A549 (cell line): ENCODE measurements around the gene RBMS3. TPM values are rescaled to one million over a fixed set of nuclear protein-coding genes. Genes with fewer than 3 reads are reported as not detected.

Experiments used
- ATAC-seq, 2 experiments: fragments of 200-7000 bp in 1 of 2; fragments of >200 bp in 1 of 2; cut with Nextera tagmentation in 1 of 2; cut with Tn5 transposase in 1 of 2; 3 replicates each; pipeline versions ENCODE4 v1.8.0 to v1.9.1; 2018 to 2020; ENCODE audit warnings: mild to moderate bottlenecking in 1 of 2, moderate library complexity in 1 of 2
- CTCF ChIA-PET: fragments of 300-600 bp; sonication (Branson Sonifier 250); formaldehyde crosslinking; extraction: SDS; loops from one replicate; lab custom pipeline; 2021; ENCODE audit warnings: antibody characterized with exemption, inconsistent platforms; lab: Yijun Ruan, JAX
- POLR2A ChIA-PET: fragments of 350-600 bp; formaldehyde crosslinking; extraction: SDS; loops from one replicate; lab custom pipeline; 2021; ENCODE audit warnings: antibody characterized with exemption, inconsistent platforms; lab: Yijun Ruan, JAX
- DNase-seq, 2 experiments: peaks; one replicate each; pipeline versions ENCODE4 v3.0.0 to v3.0.0-alpha.2; 2011 to 2016; ENCODE audit warnings: low read depth in 1 of 2, low spot score in 1 of 2
- FAIRE-seq: peaks from 2 replicates; lab custom pipeline; 2011; peaks lifted over from hg19 to GRCh38; lab: Jason Lieb, UNC
- H3K27ac ChIP-seq, 2 experiments: fragments of >200 bp; sonication (Bioruptor Twin); formaldehyde crosslinking; 3 replicates each; pipeline ENCODE4 v1.5.1; 2016 to 2017
- H3K4me1 ChIP-seq: fragments of >200 bp; sonication (Bioruptor Twin); formaldehyde crosslinking; 3 replicates; pipeline ENCODE4 v1.6.1; 2016
- H3K4me2 ChIP-seq: fragments of >200 bp; sonication (Bioruptor Twin); formaldehyde crosslinking; 3 replicates; pipeline ENCODE4 v1.6.1; 2016
- H3K4me3 ChIP-seq: fragments of >200 bp; sonication (Bioruptor Twin); formaldehyde crosslinking; 3 replicates; pipeline ENCODE4 v1.5.1; 2016
- H3K9me3 ChIP-seq: fragments of >200 bp; sonication (Bioruptor Twin); formaldehyde crosslinking; 3 replicates; pipeline ENCODE4 v1.6.1; 2016
- CHD2 ChIP-seq: fragments of 150-350 bp; IDR thresholded peaks from 2 replicates; pipeline ENCODE4 v1.6.1; 2014; ENCODE audit warnings: low read length; ENCODE audit not compliant: partially characterized antibody
- ESRRA ChIP-seq: fragments of 150-350 bp; IDR thresholded peaks from 2 replicates; pipeline ENCODE4 v1.6.1; 2014; ENCODE audit warnings: mild to moderate bottlenecking, low read length, borderline replicate concordance
- FOSL2 ChIP-seq, 2 experiments: fragments of 450-650 bp in 1 of 2; fragments of >200 bp in 1 of 2; sonication (Bioruptor Twin) in 1 of 2; formaldehyde crosslinking; IDR thresholded peaks; 2 replicates each; pipeline versions ENCODE4 v1.5.0 to v1.6.1; 2016 to 2020; ENCODE audit warnings: mild to moderate bottlenecking in 1 of 2, moderate library complexity in 1 of 2
- GATA3 ChIP-seq: IDR thresholded peaks from 2 replicates; pipeline ENCODE4 v1.6.1; 2012; ENCODE audit warnings: borderline replicate concordance
- HEYL ChIP-seq: fragments of 250-450 bp; sonication (Bioruptor Pico); IDR thresholded peaks from 2 replicates; pipeline ENCODE4 v1.8.0; 2021; ENCODE audit warnings: mild to moderate bottlenecking, moderate library complexity
- HOXA7 ChIP-seq: fragments of 250-450 bp; sonication (Bioruptor Pico); IDR thresholded peaks from 2 replicates; pipeline ENCODE4 v1.5.0; 2020; ENCODE audit warnings: mild to moderate bottlenecking, moderate library complexity
- JUNB ChIP-seq: fragments of >200 bp; sonication (Bioruptor Twin); formaldehyde crosslinking; IDR thresholded peaks from 2 replicates; pipeline ENCODE4 v1.6.1; 2016
- NFE2L2 ChIP-seq: fragments of 150-350 bp; conservative IDR thresholded peaks from 2 replicates; pipeline ENCODE4 v1.6.1; 2014; ENCODE audit warnings: low read length
- NPAS2 ChIP-seq: fragments of 250-450 bp; sonication (Bioruptor Pico); IDR thresholded peaks from 2 replicates; pipeline ENCODE4 v1.8.0; 2022; ENCODE audit warnings: mild to moderate bottlenecking, moderate library complexity, borderline replicate concordance
- POLR2A ChIP-seq: IDR thresholded peaks from 2 replicates; pipeline ENCODE4 v1.6.1; 2012; ENCODE audit warnings: mild to moderate bottlenecking, low read length
- RAD21 ChIP-seq, 2 experiments: fragments of >200 bp in 1 of 2; sonication (Bioruptor Twin) in 1 of 2; formaldehyde crosslinking in 1 of 2; IDR thresholded peaks in 1 of 2; conservative IDR thresholded peaks in 1 of 2; 2 replicates in 1 of 2; 3 replicates in 1 of 2; pipeline ENCODE4 v1.6.1; 2012 to 2018; ENCODE audit warnings: inconsistent platforms in 1 of 2
- SREBF2 ChIP-seq: fragments of 450-650 bp; IDR thresholded peaks from 2 replicates; pipeline ENCODE4 v1.6.1; 2014; ENCODE audit warnings: mild to moderate bottlenecking, moderate library complexity
- TP53 ChIP-seq: fragments of 250-450 bp; sonication (Bioruptor Pico); IDR thresholded peaks from 2 replicates; pipeline ENCODE4 v1.5.0; 2021; ENCODE audit warnings: mild to moderate bottlenecking, moderate library complexity
- ZFP36 ChIP-seq: fragments of 450-650 bp; IDR thresholded peaks from 2 replicates; pipeline ENCODE4 v1.6.1; 2014; ENCODE audit warnings: borderline replicate concordance; ENCODE audit not compliant: partially characterized antibody
- WGBS: methylation state at CpG from one replicate; pipeline ENCODE4 v1.1.6; 2017; ENCODE audit errors: missing lambda C conversion rate; 5-methylcytosine and 5-hydroxymethylcytosine counted together
- polyA plus RNA-seq, 4 experiments: library from polyadenylated mRNA; depleted of rRNA in 3 of 4; stranded (reverse); fragments of >200 nt; fragmentation: RNase III in 1 of 4; extraction: RNeasy Plus Mini Kit Qiagen cat#74134 plus additional on column Dnase treatment in 1 of 4; gene quantifications; 2 replicates in 3 of 4; 3 replicates in 1 of 4; pipeline ENCODE4 v1.2.3, GENCODE V29; 2011 to 2017
- TF ChIP-seq, protein P1 (sequence below): IDR thresholded peaks from 2 replicates; pipeline ENCODE4 v1.6.1; 2012
- TF ChIP-seq, protein P2 (sequence below): fragments of >200 bp; sonication (Bioruptor Twin); formaldehyde crosslinking; IDR thresholded peaks from 2 replicates; pipeline ENCODE4 v1.6.1; 2016
- TF ChIP-seq, protein P3 (sequence below): fragments of 450-650 bp; IDR thresholded peaks from 2 replicates; pipeline ENCODE4 v1.6.1; 2014; ENCODE audit warnings: antibody characterized with exemption
- TF ChIP-seq, protein P4 (sequence below): fragments of 200-600 bp; sonication (generic); IDR thresholded peaks from 2 replicates; pipeline ENCODE4 v1.6.1; 2016; ENCODE audit warnings: antibody characterized with exemption, mild to moderate bottlenecking, moderate library complexity
- TF ChIP-seq, protein P5 (sequence below): fragments of >200 bp; sonication (Bioruptor Twin); formaldehyde crosslinking; IDR thresholded peaks from 3 replicates; pipeline ENCODE4 v1.5.1; 2016
- TF ChIP-seq, protein P6 (sequence below): fragments of >200 bp; sonication (Bioruptor Twin); formaldehyde crosslinking; IDR thresholded peaks from 3 replicates; pipeline ENCODE4 v1.6.1; 2016

Gene RBMS3
- polyA plus RNA-seq, 2 of the 4 experiments (the other 2 are of a cell fraction), result 0.92 to 4.1 TPM

DNA sequence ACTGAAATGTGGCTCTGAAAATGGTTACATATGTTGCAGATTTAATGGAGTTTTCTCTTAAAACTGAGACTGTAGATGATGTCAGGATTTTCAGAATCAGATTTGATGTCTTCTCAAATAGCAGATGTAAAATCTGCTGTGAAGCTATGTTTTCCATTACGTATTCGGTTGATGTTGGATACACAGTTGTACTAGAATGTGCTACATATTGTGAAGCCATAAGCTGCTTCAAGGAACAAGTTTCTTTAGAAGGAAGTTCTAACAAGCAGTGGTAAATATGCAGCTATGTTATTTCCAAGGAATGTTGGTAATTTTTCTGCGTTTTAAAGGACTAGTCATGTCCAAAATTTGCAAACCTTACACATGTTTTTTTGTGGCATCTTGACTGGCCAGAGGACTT lies 197.7 kb downstream of the RBMS3 start (continued):
- TF ChIP-seq ESRRA (no peak), HOXA7 (CRISPR knock-in tag) (no peak), SREBF2 (no peak), JUNB (no peak), POLR2A (no peak)
- TF ChIP-seq, protein P1, sequence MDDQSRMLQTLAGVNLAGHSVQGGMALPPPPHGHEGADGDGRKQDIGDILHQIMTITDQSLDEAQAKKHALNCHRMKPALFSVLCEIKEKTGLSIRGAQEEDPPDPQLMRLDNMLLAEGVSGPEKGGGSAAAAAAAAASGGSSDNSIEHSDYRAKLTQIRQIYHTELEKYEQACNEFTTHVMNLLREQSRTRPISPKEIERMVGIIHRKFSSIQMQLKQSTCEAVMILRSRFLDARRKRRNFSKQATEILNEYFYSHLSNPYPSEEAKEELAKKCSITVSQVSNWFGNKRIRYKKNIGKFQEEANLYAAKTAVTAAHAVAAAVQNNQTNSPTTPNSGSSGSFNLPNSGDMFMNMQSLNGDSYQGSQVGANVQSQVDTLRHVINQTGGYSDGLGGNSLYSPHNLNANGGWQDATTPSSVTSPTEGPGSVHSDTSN, result no peak
- TF ChIP-seq, all 56 proteins: peak for 0

DNA sequence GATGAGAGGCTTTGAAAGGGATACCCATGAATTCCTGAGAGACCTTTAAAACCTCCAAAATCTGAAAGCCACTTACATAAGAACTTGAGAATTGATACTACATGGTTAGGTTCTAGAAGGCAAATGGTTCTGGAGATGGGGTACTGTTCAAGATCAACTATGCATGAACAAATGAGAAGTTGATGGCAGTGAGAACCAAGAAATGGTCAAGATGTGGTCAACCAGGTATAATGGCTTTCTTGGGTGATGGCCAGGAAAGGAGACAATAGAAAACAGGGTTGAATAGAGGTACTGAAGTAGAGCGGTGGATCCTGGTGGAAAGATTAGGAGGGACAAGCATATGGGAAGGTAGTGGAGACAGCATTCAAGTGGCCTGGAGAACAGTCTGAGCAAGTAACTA lies 200.4 kb downstream of the RBMS3 start:
- peaks cover 9% of the 10 kb centered on the region for H3K4me1 ChIP-seq
- 20% methylated on average over 1 of the region's 1 CpG for WGBS
- no peaks in the 10 kb centered on the region for H3K9me3 ChIP-seq
- H3K27ac ChIP-seq, result no peak overlapping the region
- DNase-seq, result no peak
- FAIRE-seq, result no peak
- ChIA-PET CTCF (no interaction called here), POLR2A (no interaction called here)
- ATAC-seq, result no peak
- no peak overlapping the region for H3K4me3 ChIP-seq
- H3K4me2 ChIP-seq, result no peak overlapping the region
- TF ChIP-seq SREBF2 (no peak), FOSL2 (IDR thresholded peaks at IDR 0.05) (no peak), FOSL2 (CRISPR knock-in tag; IDR thresholded peaks at IDR 0.05) (no peak), HEYL (CRISPR knock-in tag) (no peak), ZFP36 (no peak), NFE2L2 (no peak), TP53 (CRISPR knock-in tag) (no peak), GATA3 (no peak)
- TF ChIP-seq, protein P2, sequence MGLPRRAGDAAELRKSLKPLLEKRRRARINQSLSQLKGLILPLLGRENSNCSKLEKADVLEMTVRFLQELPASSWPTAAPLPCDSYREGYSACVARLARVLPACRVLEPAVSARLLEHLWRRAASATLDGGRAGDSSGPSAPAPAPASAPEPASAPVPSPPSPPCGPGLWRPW, result no peak
- TF ChIP-seq, protein P3, sequence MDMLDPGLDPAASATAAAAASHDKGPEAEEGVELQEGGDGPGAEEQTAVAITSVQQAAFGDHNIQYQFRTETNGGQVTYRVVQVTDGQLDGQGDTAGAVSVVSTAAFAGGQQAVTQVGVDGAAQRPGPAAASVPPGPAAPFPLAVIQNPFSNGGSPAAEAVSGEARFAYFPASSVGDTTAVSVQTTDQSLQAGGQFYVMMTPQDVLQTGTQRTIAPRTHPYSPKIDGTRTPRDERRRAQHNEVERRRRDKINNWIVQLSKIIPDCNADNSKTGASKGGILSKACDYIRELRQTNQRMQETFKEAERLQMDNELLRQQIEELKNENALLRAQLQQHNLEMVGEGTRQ, result no peak
- TF ChIP-seq, protein P4, sequence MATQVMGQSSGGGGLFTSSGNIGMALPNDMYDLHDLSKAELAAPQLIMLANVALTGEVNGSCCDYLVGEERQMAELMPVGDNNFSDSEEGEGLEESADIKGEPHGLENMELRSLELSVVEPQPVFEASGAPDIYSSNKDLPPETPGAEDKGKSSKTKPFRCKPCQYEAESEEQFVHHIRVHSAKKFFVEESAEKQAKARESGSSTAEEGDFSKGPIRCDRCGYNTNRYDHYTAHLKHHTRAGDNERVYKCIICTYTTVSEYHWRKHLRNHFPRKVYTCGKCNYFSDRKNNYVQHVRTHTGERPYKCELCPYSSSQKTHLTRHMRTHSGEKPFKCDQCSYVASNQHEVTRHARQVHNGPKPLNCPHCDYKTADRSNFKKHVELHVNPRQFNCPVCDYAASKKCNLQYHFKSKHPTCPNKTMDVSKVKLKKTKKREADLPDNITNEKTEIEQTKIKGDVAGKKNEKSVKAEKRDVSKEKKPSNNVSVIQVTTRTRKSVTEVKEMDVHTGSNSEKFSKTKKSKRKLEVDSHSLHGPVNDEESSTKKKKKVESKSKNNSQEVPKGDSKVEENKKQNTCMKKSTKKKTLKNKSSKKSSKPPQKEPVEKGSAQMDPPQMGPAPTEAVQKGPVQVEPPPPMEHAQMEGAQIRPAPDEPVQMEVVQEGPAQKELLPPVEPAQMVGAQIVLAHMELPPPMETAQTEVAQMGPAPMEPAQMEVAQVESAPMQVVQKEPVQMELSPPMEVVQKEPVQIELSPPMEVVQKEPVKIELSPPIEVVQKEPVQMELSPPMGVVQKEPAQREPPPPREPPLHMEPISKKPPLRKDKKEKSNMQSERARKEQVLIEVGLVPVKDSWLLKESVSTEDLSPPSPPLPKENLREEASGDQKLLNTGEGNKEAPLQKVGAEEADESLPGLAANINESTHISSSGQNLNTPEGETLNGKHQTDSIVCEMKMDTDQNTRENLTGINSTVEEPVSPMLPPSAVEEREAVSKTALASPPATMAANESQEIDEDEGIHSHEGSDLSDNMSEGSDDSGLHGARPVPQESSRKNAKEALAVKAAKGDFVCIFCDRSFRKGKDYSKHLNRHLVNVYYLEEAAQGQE, result no peak

DNA sequence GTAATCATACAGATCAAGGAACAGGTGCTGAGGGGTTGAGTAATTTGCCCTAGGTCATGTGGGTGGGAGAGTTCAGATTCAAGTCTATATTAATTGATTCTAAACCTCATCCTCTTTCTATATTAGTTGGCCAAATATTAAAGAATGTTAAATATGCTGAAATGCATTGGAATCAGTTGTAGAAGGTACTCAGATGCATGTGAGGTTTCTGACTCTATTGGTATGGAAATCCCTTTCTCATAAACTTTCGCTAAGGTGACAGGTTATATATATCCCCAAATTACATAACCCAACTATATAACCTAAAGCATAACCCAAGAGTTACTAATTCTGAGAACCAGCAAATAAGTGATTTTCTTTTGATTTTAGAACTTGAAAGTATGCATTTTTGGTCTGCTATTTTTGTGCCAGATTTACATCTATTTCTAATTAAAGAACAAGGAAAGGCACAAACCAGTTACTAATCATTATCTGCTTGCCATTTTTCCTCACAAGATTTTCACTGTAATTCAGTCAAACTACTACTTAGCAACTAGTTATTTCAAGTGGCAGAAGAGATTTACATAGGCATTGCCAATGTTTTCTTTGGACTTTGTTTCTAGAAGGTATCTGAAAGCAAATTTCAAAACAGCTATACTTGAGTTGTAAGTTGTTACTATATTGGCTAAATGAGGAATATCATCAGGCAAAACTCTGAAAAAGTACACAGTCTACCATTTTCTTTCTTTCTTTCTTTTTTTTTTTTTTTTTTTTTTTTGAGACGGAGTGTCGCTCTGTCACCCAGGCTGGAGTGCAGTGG lies 201.3 kb downstream of the RBMS3 start:
- no peak for FAIRE-seq
- TF ChIP-seq, protein P5, sequence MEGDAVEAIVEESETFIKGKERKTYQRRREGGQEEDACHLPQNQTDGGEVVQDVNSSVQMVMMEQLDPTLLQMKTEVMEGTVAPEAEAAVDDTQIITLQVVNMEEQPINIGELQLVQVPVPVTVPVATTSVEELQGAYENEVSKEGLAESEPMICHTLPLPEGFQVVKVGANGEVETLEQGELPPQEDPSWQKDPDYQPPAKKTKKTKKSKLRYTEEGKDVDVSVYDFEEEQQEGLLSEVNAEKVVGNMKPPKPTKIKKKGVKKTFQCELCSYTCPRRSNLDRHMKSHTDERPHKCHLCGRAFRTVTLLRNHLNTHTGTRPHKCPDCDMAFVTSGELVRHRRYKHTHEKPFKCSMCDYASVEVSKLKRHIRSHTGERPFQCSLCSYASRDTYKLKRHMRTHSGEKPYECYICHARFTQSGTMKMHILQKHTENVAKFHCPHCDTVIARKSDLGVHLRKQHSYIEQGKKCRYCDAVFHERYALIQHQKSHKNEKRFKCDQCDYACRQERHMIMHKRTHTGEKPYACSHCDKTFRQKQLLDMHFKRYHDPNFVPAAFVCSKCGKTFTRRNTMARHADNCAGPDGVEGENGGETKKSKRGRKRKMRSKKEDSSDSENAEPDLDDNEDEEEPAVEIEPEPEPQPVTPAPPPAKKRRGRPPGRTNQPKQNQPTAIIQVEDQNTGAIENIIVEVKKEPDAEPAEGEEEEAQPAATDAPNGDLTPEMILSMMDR, result no peak
- TF ChIP-seq ESRRA (no peak), FOSL2 (IDR thresholded peaks at IDR 0.05) (no peak), FOSL2 (CRISPR knock-in tag; IDR thresholded peaks at IDR 0.05) (no peak), CHD2 (no peak), HOXA7 (CRISPR knock-in tag) (no peak), NPAS2 (CRISPR knock-in tag) (no peak), RAD21 (conservative IDR thresholded peaks at IDR 0.05 in 1 of 2, IDR thresholded peaks at IDR 0.05 in 1 of 2) (no peak)
- TF ChIP-seq, protein P6, sequence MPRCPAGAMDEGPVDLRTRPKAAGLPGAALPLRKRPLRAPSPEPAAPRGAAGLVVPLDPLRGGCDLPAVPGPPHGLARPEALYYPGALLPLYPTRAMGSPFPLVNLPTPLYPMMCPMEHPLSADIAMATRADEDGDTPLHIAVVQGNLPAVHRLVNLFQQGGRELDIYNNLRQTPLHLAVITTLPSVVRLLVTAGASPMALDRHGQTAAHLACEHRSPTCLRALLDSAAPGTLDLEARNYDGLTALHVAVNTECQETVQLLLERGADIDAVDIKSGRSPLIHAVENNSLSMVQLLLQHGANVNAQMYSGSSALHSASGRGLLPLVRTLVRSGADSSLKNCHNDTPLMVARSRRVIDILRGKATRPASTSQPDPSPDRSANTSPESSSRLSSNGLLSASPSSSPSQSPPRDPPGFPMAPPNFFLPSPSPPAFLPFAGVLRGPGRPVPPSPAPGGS, result no peak
- H3K4me1 ChIP-seq, result peaks cover 18% of the 10 kb centered on the region
- 95% methylated on average over 2 of the region's 3 CpGs for WGBS
- H3K9me3 ChIP-seq, result no peaks in the 10 kb centered on the region
- DNase-seq, result no peak
- POLR2A ChIA-PET, result no interaction called here
- ATAC-seq, result no peak
- H3K27ac ChIP-seq, result no peak overlapping the region
- H3K4me3 ChIP-seq, result no peak overlapping the region
- no peak overlapping the region for H3K4me2 ChIP-seq
- CTCF ChIA-PET, result no interaction called here
